GM18499 (cell line): ENCODE results near the gene MVB12B.
"Not testable (repeated sequence)": the region's sequence is repeated elsewhere in the genome, so short reads cannot be mapped to it uniquely, and the experiment has no call there.

Experiments
- ATAC-seq: cut with Tn5 transposase; IDR thresholded peaks from one replicate; pipeline ENCODE4 v1.9.1; 2021; ENCODE audit warnings: moderate number of reproducible peaks; ENCODE audit not compliant: insufficient read depth, unreplicated experiment

The MVB12B gene

GRCh38 chr9:126461608-126462007, 135.0 kb downstream of the MVB12B start:
- no peak for ATAC-seq

- ATAC-seq: no peak
These were observed 136.0 kb downstream of the MVB12B start for GRCh38 chr9:126462617-126463016.

- no peak for ATAC-seq
These were observed 136.8 kb downstream of the MVB12B start for GRCh38 chr9:126463426-126463825.

- ATAC-seq: no peak
These were observed 138.2 kb downstream of the MVB12B start for GRCh38 chr9:126464694-126465441.

GRCh38 chr9:126465977-126466376, 139.3 kb downstream of the MVB12B start:
- no peak for ATAC-seq

- ATAC-seq: no peak
These were observed 141.7 kb downstream of the MVB12B start for GRCh38 chr9:126468141-126468825.

GRCh38 chr9:126470241-126470993, 143.8 kb downstream of the MVB12B start:
- no peak for ATAC-seq

GRCh38 chr9:126471084-126471624, 144.5 kb downstream of the MVB12B start:
- no peak for ATAC-seq

GRCh38 chr9:126472198-126472947, 145.7 kb downstream of the MVB12B start:
- ATAC-seq: no peak

- no peak for ATAC-seq
These were observed 146.3 kb downstream of the MVB12B start for GRCh38 chr9:126472948-126473298.

GRCh38 chr9:126474206-126474765, 147.7 kb downstream of the MVB12B start:
- no peak for ATAC-seq

- no peak for ATAC-seq
These were observed 148.3 kb downstream of the MVB12B start for GRCh38 chr9:126474786-126475485.

GRCh38 chr9:126475933-126476555, 149.4 kb downstream of the MVB12B start:
- ATAC-seq: no peak

GRCh38 chr9:126477432-126477831, 150.8 kb downstream of the MVB12B start:
- not testable (repeated sequence) for ATAC-seq

- no peak for ATAC-seq
These were observed 151.8 kb downstream of the MVB12B start for GRCh38 chr9:126478216-126478981.

GRCh38 chr9:126479515-126479914, 152.9 kb downstream of the MVB12B start:
- ATAC-seq: no peak

GRCh38 chr9:126480813-126481212, 154.2 kb downstream of the MVB12B start:
- no peak for ATAC-seq

- no peak for ATAC-seq
These were observed 155.2 kb downstream of the MVB12B start for GRCh38 chr9:126481862-126482261.
